ENCODE measurements around the gene GPR132.

GRCh38 chr14:105012171-105012985 is 52.9 kb downstream of the GPR132 start:
- TF ChIP-seq CTCF (IDR thresholded peaks at IDR 0.05) (peak; percentile 86), SIN3A (IDR thresholded peaks at IDR 0.05; ENCODE audit: borderline replicate concordance, insufficient read depth, low read depth, low read length) (no peak), POLR2AphosphoS5 (IDR thresholded peaks at IDR 0.05; ENCODE audit: low read depth, low read length) (0 out of 2 replicates have a peak, but pooled peaks have one; percentile 25), REST (IDR thresholded peaks at IDR 0.05; ENCODE audit: insufficient read depth in 1 of 2, low read depth in 2 of 2, low read length in 1 of 2) (no peak), TCF7L2 (IDR thresholded peaks at IDR 0.05; ENCODE audit: low read depth, low read length) (no peak)
